Heart left ventricle (tissue), 13 donors: ENCODE data around the gene MAPKAP1.

Experiments
- CTCF ChIP-seq, 12 donors: fragments of 200-600 bp; sonication (generic) in 4 of 12; IDR thresholded peaks; one replicate each; pipeline versions ENCODE4 v1.5.0 to v1.8.0; 2018 to 2022; ENCODE audit warnings: antibody characterized with exemption in 12 of 12, mild to moderate bottlenecking in 5 of 12
- POLR2A ChIP-seq, 2 donors: fragments of 450-650 bp; IDR thresholded peaks; one replicate each; pipeline ENCODE4 v1.6.1; 2017; ENCODE audit warnings: antibody characterized with exemption in 2 of 2, mild to moderate bottlenecking in 2 of 2, moderate library complexity in 2 of 2
- donor health status: ischemic (EF 13 %, LVEDD 7.1; RV severe dilation, severe dysfunction).
- donor health status: DM: no; HTN: yes; CAD: no.
- donor health status: DM: no; HTN: no; CAD: no.
- donor health status: ischemic (EF 25% LVEDD 6.9; RV normal size, moderate dysfunction).
- donor health status: ischemic (EF 25% LVEDD 5.7; RV mildly dilated, moderate dysfunction).
- donor health status: ischemic (EF 35%, LVEDD 5.7; RV mildly dilated, moderate dysfunction).
- donor health status: nonischemic (EF 11% LVEDD 7.7; RV severe dilation, severe dysfunction).
- donor health status: DM: yes; HTN: yes; CAD: no.
- donor health status: PGD.
- donor health status: ischemic (EF 29% LVEDD 5.4; RV normal size, mild dysfunction).
- donor health status: nonischemic (EF 23%, LVEDD 6.1; RV moderate dilation, normal function).

GRCh38 chr9:125443367-125443766 is 263.6 kb downstream of the MAPKAP1 start:
- TF ChIP-seq CTCF (IDR thresholded peaks at IDR 0.05) (no peak), POLR2A (IDR thresholded peaks at IDR 0.05) (no peak)
